ENCODE results near the gene MDC1.

DNA sequence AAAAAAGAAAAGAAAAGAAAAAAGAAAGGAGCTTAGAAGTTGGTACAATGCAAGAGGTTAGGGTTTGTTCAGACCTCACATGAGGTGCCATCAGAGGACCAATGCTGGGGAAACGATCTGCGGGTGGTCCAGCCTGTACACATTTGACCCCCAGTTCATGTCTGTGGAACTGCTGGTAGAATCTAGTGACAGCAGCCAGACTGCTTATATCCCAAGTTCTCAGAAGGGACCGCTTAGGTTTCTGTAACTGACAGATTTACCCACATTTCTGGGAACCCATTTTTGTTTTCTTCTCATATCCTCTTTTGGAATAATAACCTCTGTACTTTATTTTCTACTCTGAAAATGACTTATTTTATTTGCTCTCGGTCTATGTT lies 35.3 kb downstream of the MDC1 start:
- TF ChIP-seq, protein P1, sequence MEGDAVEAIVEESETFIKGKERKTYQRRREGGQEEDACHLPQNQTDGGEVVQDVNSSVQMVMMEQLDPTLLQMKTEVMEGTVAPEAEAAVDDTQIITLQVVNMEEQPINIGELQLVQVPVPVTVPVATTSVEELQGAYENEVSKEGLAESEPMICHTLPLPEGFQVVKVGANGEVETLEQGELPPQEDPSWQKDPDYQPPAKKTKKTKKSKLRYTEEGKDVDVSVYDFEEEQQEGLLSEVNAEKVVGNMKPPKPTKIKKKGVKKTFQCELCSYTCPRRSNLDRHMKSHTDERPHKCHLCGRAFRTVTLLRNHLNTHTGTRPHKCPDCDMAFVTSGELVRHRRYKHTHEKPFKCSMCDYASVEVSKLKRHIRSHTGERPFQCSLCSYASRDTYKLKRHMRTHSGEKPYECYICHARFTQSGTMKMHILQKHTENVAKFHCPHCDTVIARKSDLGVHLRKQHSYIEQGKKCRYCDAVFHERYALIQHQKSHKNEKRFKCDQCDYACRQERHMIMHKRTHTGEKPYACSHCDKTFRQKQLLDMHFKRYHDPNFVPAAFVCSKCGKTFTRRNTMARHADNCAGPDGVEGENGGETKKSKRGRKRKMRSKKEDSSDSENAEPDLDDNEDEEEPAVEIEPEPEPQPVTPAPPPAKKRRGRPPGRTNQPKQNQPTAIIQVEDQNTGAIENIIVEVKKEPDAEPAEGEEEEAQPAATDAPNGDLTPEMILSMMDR (IDR thresholded peaks at IDR 0.05 in 2 of 3, conservative IDR thresholded peaks at IDR 0.05 in 1 of 3; ENCODE audit: borderline replicate concordance in 1 of 3, insufficient read depth in 1 of 3, low read depth in 2 of 3, low read length in 2 of 3), result no peak
- TF ChIP-seq POLR2AphosphoS5 (IDR thresholded peaks at IDR 0.05; ENCODE audit: low read depth, low read length), result no peak
- TF ChIP-seq ZFX (IDR thresholded peaks at IDR 0.05), result no peak
- no peak for TF ChIP-seq ZNF274 (IDR thresholded peaks at IDR 0.05; ENCODE audit: low read depth, low read length)
- TF ChIP-seq, protein P2, sequence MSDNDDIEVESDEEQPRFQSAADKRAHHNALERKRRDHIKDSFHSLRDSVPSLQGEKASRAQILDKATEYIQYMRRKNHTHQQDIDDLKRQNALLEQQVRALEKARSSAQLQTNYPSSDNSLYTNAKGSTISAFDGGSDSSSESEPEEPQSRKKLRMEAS (IDR thresholded peaks at IDR 0.05), result no peak
- no peak for TF ChIP-seq SIN3A (IDR thresholded peaks at IDR 0.05; ENCODE audit: low read depth)
